ENCODE results near the gene FYCO1.

GRCh38 chr3:45948311-45948781 is 47.3 kb downstream of the FYCO1 start:
- TF ChIP-seq CTCF (IDR thresholded peaks at IDR 0.05 in 8 of 11, conservative IDR thresholded peaks at IDR 0.05 in 3 of 11) (no peak), POLR2A (IDR thresholded peaks at IDR 0.05) (no peak)
